HCT116 (cell line): Measurements from ENCODE around the gene MEP1B. TPM values are rescaled to one million over a fixed set of nuclear protein-coding genes. Genes with fewer than 3 reads are reported as not detected.

Experiments
- ATAC-seq: fragments of 200-7000 bp; cut with Tn5 transposase; 2 replicates; pipeline ENCODE4 v1.9.1; 2020; ENCODE audit warnings: mild to moderate bottlenecking, moderate library complexity
- BruUV-seq: library from RNA; stranded (reverse); fragments of 400-500 nt; replicated peaks from 2 replicates; lab custom pipeline; 2021; lab: Mats Ljungman, UMichigan
- CTCF ChIA-PET: fragments of 300-600 bp; sonication (Branson Sonifier 250); formaldehyde crosslinking; loops from one replicate; lab custom pipeline; 2021; ENCODE audit warnings: antibody characterized with exemption; lab: Charles Lee
- POLR2A ChIA-PET: fragments of 300-600, 350-600 bp; sonication (Branson Sonifier 250); formaldehyde crosslinking; loops from one replicate; lab custom pipeline; 2021; ENCODE audit warnings: antibody characterized with exemption; lab: Charles Lee
- RAD21 ChIA-PET, 2 experiments: fragments of 300-600 bp; sonication (Branson Sonifier 250); formaldehyde crosslinking; loops; one replicate each; lab custom pipeline; 2023; ENCODE audit warnings: low total read pairs in 2 of 2; ENCODE audit not compliant: uncharacterized antibody in 2 of 2, unreplicated experiment in 2 of 2, low non-redundant PET in 1 of 2; lab: Charles Lee
- DNase-seq: peaks from one replicate; pipeline ENCODE4 v3.0.0-alpha.2; 2010; ENCODE audit warnings: low read depth, low spot score
- H2AFZ ChIP-seq: fragments of 200-600 bp; shearing (Covaris generic), sonication (generic); 2 replicates; pipeline ENCODE4 v1.6.1; 2017; ENCODE audit warnings: low read depth, mixed run types, mixed read lengths, antibody characterized with exemption, low read length; ENCODE audit not compliant: poor library complexity, severe bottlenecking
- H3K27ac ChIP-seq: 2 replicates; pipeline ENCODE4 v1.5.1; 2012; ENCODE audit warnings: low read depth, low read length
- H3K27me3 ChIP-seq: fragments of 200-600 bp; sonication (generic); 2 replicates; pipeline ENCODE4 v1.6.1; 2016; ENCODE audit warnings: mixed run types, low read length, mixed read lengths; ENCODE audit not compliant: insufficient read depth
- H3K36me3 ChIP-seq, 2 experiments: fragments of 200-500 bp in 1 of 2; fragments of 200-600 bp in 1 of 2; sonication (Bioruptor generic) in 1 of 2; sonication (generic) in 1 of 2; 2 replicates each; pipeline versions ENCODE4 v1.5.1 to v1.6.1; 2014 to 2016; ENCODE audit warnings: low read length in 2 of 2, inconsistent platforms in 1 of 2, mixed read lengths in 1 of 2, mixed run types in 1 of 2; ENCODE audit not compliant: insufficient read depth in 2 of 2, control insufficient read depth in 1 of 2
- H3K4me1 ChIP-seq, 2 experiments: fragments of 200-600 bp in 1 of 2; sonication (generic) in 1 of 2; 2 replicates each; pipeline versions ENCODE4 v1.5.1 to v1.6.1; 2012 to 2017; ENCODE audit warnings: low read length in 2 of 2, inconsistent platforms in 1 of 2, mild to moderate bottlenecking in 1 of 2, mixed read lengths in 1 of 2, mixed run types in 1 of 2, moderate library complexity in 1 of 2; ENCODE audit not compliant: insufficient read depth in 2 of 2, control insufficient read depth in 1 of 2
- H3K4me2 ChIP-seq: fragments of 200-600 bp; sonication (generic); 2 replicates; pipeline ENCODE4 v1.6.1; 2017; ENCODE audit warnings: mixed run types, low read length, mixed read lengths
- H3K4me3 ChIP-seq, 2 experiments: fragments of 200-600 bp in 1 of 2; sonication (generic) in 1 of 2; replicated peaks in 1 of 2; 2 replicates each; pipeline ENCODE4 v1.5.1; 2011 to 2016; ENCODE audit warnings: low read length in 2 of 2, control low read depth in 1 of 2, low read depth in 1 of 2, mild to moderate bottlenecking in 1 of 2, mixed read lengths in 1 of 2, mixed run types in 1 of 2
- H3K79me2 ChIP-seq: fragments of 200-600 bp; sonication (generic); 2 replicates; pipeline ENCODE4 v1.6.1; 2017; ENCODE audit warnings: mild to moderate bottlenecking, mixed run types, low read length, moderate library complexity, mixed read lengths; ENCODE audit not compliant: insufficient read depth
- H3K9ac ChIP-seq: fragments of 200-600 bp; sonication (generic); 2 replicates; pipeline ENCODE4 v1.6.1; 2016; ENCODE audit warnings: low read length, mixed read lengths
- H3K9me2 ChIP-seq: fragments of 200-600 bp; sonication (generic), shearing (Covaris generic); 2 replicates; pipeline ENCODE4 v1.6.1; 2017; ENCODE audit warnings: mixed run types, mild to moderate bottlenecking, moderate library complexity; ENCODE audit not compliant: insufficient read depth
- H3K9me3 ChIP-seq, 2 experiments: fragments of 200-500 bp in 1 of 2; fragments of 200-600 bp in 1 of 2; sonication (Bioruptor generic) in 1 of 2; sonication (generic) in 1 of 2; 2 replicates each; pipeline ENCODE4 v1.6.1; 2014 to 2017; ENCODE audit warnings: low read length in 2 of 2, mixed read lengths in 2 of 2, inconsistent platforms in 1 of 2, low read depth in 1 of 2, mild to moderate bottlenecking in 1 of 2, mixed run types in 1 of 2, moderate library complexity in 1 of 2; ENCODE audit not compliant: control insufficient read depth in 1 of 2, insufficient read depth in 1 of 2
- H4K20me1 ChIP-seq: fragments of 200-600 bp; sonication (generic), shearing (Covaris generic); 2 replicates; pipeline ENCODE4 v1.6.1; 2017; ENCODE audit warnings: mixed run types, mild to moderate bottlenecking, moderate library complexity; ENCODE audit not compliant: insufficient read depth
- CEBPB ChIP-seq: IDR thresholded peaks from 2 replicates; pipeline ENCODE4 v1.6.1; 2012; ENCODE audit warnings: low read depth
- CTCF ChIP-seq, 3 experiments: fragments of 200-600 bp in 1 of 3; sonication (generic) in 1 of 3; IDR thresholded peaks in 2 of 3; conservative IDR thresholded peaks in 1 of 3; 2 replicates each; pipeline ENCODE4 v1.5.1; 2012 to 2017; ENCODE audit warnings: low read depth in 2 of 3, low read length in 2 of 3, antibody characterized with exemption in 1 of 3, borderline replicate concordance in 1 of 3, control low read depth in 1 of 3, mild to moderate bottlenecking in 1 of 3, mixed read lengths in 1 of 3, mixed run types in 1 of 3, moderate library complexity in 1 of 3; ENCODE audit not compliant: insufficient read depth in 1 of 3
- ELF1 ChIP-seq: IDR thresholded peaks from 2 replicates; pipeline ENCODE4 v1.6.1; 2012; ENCODE audit warnings: low read depth, borderline replicate concordance
- EZH2 ChIP-seq: fragments of 200-600 bp; sonication (generic); IDR thresholded peaks from 2 replicates; pipeline ENCODE4 v1.6.1; 2017; ENCODE audit warnings: antibody characterized with exemption, mixed run types
- EZH2phosphoT487 ChIP-seq: fragments of 200-600 bp; IDR thresholded peaks from 2 replicates; pipeline ENCODE4 v1.6.1; 2018; ENCODE audit warnings: antibody characterized with exemption, borderline replicate concordance
- FOSL1 ChIP-seq: IDR thresholded peaks from 2 replicates; pipeline ENCODE4 v1.6.1; 2012; ENCODE audit warnings: low read depth
- JUND ChIP-seq: IDR thresholded peaks from 2 replicates; pipeline ENCODE4 v1.6.1; 2012
- MAX ChIP-seq: IDR thresholded peaks from 2 replicates; pipeline ENCODE4 v1.6.1; 2012
- RAD21 ChIP-seq: IDR thresholded peaks from 2 replicates; pipeline ENCODE4 v1.6.1; 2012; ENCODE audit warnings: low read depth, mild to moderate bottlenecking
- SIN3A ChIP-seq: IDR thresholded peaks from 2 replicates; pipeline ENCODE4 v1.6.1; 2012; ENCODE audit warnings: low read depth
- SP1 ChIP-seq: IDR thresholded peaks from 2 replicates; pipeline ENCODE4 v1.6.1; 2012; ENCODE audit warnings: low read depth
- SRF ChIP-seq: IDR thresholded peaks from 2 replicates; pipeline ENCODE4 v1.6.1; 2012; ENCODE audit warnings: low read depth
- TCF7L2 ChIP-seq: IDR thresholded peaks from 2 replicates; pipeline ENCODE4 v1.7.0; 2011; ENCODE audit warnings: borderline replicate concordance, inconsistent platforms; ENCODE audit not compliant: insufficient read depth, insufficient read length; ENCODE audit errors: extremely low read depth
- YY1 ChIP-seq: IDR thresholded peaks from 2 replicates; pipeline ENCODE4 v1.6.1; 2011; ENCODE audit warnings: low read length, low read depth, moderate library complexity, mild to moderate bottlenecking; ENCODE audit not compliant: insufficient replicate concordance; ENCODE audit errors: extremely low read depth
- ZBTB33 ChIP-seq: IDR thresholded peaks from 2 replicates; pipeline ENCODE4 v1.6.1; 2011; ENCODE audit warnings: mild to moderate bottlenecking, low read length, moderate library complexity; ENCODE audit not compliant: insufficient replicate concordance; ENCODE audit errors: extremely low read depth
- ZFX ChIP-seq: fragments of 450-650 bp; IDR thresholded peaks from 2 replicates; pipeline ENCODE4 v1.6.1; 2017
- ZNF274 ChIP-seq: fragments of 200-500 bp; sonication (Bioruptor generic); IDR thresholded peaks from 2 replicates; pipeline ENCODE4 v1.6.1; 2014; ENCODE audit warnings: mild to moderate bottlenecking, low read depth, low read length, inconsistent platforms
- intact Hi-C: fragments of 100-400 bp; cut with micrococcal nuclease; formaldehyde crosslinking; loops from 2 replicates; pipeline ENCODE4 v1.10.0; 2022
- total RNA-seq: library from RNA; stranded (reverse); gene quantifications from one replicate; pipeline ENCODE4 v1.2.1, GENCODE V29; 2021; ENCODE audit not compliant: unreplicated experiment
- TF ChIP-seq, protein P1 (sequence below): IDR thresholded peaks from 2 replicates; pipeline ENCODE4 v1.6.1; 2012
- TF ChIP-seq, protein P2 (sequence below): IDR thresholded peaks from 2 replicates; pipeline ENCODE4 v1.6.1; 2012; ENCODE audit warnings: low read depth

The MEP1B gene
- total RNA-seq, 1 experiment from 2014 or later = not detected

- BruUV-seq = no TSS peak
- Histone ChIP-seq H3K4me3 (no peak overlapping the region), H3K79me2 (no peaks in the 10 kb centered on the region), H3K27me3 (no peaks in the 10 kb centered on the region), H4K20me1 (no peaks in the 10 kb centered on the region), H3K9me2 (no peaks in the 10 kb centered on the region), H3K9me3 (no peaks in the 10 kb centered on the region), H2AFZ (no peak overlapping the region), H3K9ac (no peak overlapping the region), H3K4me1 (no peaks in the 10 kb centered on the region), H3K27ac (no peak overlapping the region), H3K4me2 (no peak overlapping the region), H3K36me3 (no peaks in the 10 kb centered on the region)
- CTCF ChIA-PET = no interaction called here
- POLR2A ChIA-PET = no interaction called here
- TF ChIP-seq, protein P1, sequence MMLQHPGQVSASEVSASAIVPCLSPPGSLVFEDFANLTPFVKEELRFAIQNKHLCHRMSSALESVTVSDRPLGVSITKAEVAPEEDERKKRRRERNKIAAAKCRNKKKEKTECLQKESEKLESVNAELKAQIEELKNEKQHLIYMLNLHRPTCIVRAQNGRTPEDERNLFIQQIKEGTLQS = no peak
- TF ChIP-seq, protein P2, sequence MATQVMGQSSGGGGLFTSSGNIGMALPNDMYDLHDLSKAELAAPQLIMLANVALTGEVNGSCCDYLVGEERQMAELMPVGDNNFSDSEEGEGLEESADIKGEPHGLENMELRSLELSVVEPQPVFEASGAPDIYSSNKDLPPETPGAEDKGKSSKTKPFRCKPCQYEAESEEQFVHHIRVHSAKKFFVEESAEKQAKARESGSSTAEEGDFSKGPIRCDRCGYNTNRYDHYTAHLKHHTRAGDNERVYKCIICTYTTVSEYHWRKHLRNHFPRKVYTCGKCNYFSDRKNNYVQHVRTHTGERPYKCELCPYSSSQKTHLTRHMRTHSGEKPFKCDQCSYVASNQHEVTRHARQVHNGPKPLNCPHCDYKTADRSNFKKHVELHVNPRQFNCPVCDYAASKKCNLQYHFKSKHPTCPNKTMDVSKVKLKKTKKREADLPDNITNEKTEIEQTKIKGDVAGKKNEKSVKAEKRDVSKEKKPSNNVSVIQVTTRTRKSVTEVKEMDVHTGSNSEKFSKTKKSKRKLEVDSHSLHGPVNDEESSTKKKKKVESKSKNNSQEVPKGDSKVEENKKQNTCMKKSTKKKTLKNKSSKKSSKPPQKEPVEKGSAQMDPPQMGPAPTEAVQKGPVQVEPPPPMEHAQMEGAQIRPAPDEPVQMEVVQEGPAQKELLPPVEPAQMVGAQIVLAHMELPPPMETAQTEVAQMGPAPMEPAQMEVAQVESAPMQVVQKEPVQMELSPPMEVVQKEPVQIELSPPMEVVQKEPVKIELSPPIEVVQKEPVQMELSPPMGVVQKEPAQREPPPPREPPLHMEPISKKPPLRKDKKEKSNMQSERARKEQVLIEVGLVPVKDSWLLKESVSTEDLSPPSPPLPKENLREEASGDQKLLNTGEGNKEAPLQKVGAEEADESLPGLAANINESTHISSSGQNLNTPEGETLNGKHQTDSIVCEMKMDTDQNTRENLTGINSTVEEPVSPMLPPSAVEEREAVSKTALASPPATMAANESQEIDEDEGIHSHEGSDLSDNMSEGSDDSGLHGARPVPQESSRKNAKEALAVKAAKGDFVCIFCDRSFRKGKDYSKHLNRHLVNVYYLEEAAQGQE = no peak
- TF ChIP-seq SIN3A = no peak
- no peak for TF ChIP-seq RAD21
- no peak for TF ChIP-seq CTCF (IDR thresholded peaks at IDR 0.05 in 2 of 3, conservative IDR thresholded peaks at IDR 0.05 in 1 of 3; ENCODE audit: borderline replicate concordance in 1 of 3, insufficient read depth in 1 of 3, low read depth in 2 of 3, low read length in 2 of 3)
- TF ChIP-seq MAX = no peak
- TF ChIP-seq ZNF274 = no peak
- TF ChIP-seq ELF1 = no peak
- no peak for TF ChIP-seq ZFX
- no peak for TF ChIP-seq FOSL1
- no peak for TF ChIP-seq YY1
- TF ChIP-seq SP1 = no peak
- TF ChIP-seq EZH2phosphoT487 = no peak
- TF ChIP-seq ZBTB33 = no peak
- TF ChIP-seq TCF7L2 = no peak
- no peak for TF ChIP-seq CEBPB
- no peak for TF ChIP-seq JUND
- no peak for TF ChIP-seq EZH2
- no peak for TF ChIP-seq SRF
- no peak for ATAC-seq
- intact Hi-C loops = no loop called here
- no peak for DNase-seq
- RAD21 ChIA-PET = no interaction called here
These were observed 12.3 kb downstream of the MEP1B start for GRCh38 chr18:32201948-32202672.
